Tongue (tissue), 2 donors: ENCODE data around the gene RNF225. TPM values are rescaled to one million over a fixed set of nuclear protein-coding genes. Genes with fewer than 3 reads are reported as not detected.
"Not testable (repeated sequence)": the region's sequence is repeated elsewhere in the genome, so short reads cannot be mapped to it uniquely, and the experiment has no call there.

Experiments used
- DNase-seq: peaks from one replicate; pipeline ENCODE4 v3.0.0-alpha.2; 2015
- total RNA-seq: library from RNA; depleted of rRNA; stranded (reverse); fragments of >200 nt; gene quantifications from one replicate; pipeline ENCODE4 v1.2.3, GENCODE V29; 2014

RNF225 gene
- total RNA-seq, 1 donor from 2014 or later, result not detected

GRCh38 chr19:58362272-58362994 is 33.0 kb upstream of the RNF225 start, which contains the start of gene ZNF497:
Gene ZNF497, minus strand, starts transcription at chr19:58362751. Its CDS starts 5,116 bp downstream, at chr19:58357635.
- peak; percentile 98 for DNase-seq

DNA sequence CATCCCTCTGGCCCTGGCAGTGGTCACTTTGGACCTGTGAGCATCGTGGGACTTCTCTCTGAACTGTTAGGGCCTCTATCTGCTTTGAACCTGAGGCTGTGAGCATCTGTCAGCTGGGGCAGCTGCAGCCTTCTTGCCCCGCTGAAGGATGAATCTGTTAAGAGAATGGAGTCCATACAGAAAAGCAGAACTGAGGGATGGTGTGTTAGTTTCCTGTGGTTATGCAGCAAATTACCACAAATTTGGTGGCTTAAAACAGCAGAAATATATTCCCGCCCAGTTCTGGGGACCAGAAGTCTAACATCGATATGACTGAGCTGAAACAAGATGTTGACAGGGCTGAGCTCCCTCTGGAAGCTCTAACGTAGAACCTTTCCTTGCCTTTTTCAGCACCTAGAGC is 31.3 kb upstream of the RNF225 start:
- no peak for DNase-seq

DNA sequence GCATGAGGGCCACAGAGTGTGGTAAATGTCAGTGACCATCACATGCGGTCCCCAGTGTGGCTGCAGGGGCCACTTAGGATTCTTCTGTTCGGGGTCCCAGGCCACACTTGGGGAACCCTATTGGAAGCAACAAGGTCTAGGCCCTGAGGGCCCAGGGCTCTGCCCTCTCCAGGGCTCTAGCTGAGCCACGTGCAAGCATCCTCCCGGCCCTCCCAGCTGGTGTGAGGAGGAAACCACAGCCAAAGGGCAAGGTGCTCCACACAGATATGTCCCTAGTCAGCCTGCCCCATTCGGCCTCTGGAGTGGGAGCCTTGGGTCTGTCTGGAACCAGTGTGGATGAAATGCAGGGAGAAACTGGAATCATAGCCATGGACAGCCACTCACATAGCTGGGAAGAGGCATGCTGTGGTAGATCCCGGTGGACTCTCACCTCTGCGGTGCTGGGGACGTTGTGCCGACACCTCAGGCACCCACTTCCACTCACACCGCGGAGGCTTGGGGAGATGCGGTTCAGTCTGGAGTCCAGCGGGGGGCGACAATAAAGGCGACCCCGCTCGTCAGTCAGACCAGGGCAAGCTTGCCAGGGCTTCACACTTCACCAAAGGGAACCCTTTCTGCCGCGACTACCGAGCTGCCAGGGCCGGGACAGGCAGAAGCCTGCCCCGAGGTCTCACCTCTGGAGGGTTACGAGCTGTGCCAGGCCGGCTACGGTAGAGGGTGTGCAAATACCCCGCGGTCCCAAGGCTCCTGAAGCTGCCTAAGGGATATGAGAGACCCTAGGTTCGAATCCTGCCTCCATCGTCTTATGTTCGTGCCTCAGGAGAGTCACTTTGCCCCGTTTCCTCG is 28.6 kb upstream of the RNF225 start:
- no peak for DNase-seq

- no peak for DNase-seq
Observed at GRCh38 chr19:58367698-58368454, 27.6 kb upstream of the RNF225 start.

GRCh38 chr19:58368561-58369360 is 26.7 kb upstream of the RNF225 start:
- no peak for DNase-seq

GRCh38 chr19:58372311-58373133 is 22.9 kb upstream of the RNF225 start:
- DNase-seq, result no peak

DNA sequence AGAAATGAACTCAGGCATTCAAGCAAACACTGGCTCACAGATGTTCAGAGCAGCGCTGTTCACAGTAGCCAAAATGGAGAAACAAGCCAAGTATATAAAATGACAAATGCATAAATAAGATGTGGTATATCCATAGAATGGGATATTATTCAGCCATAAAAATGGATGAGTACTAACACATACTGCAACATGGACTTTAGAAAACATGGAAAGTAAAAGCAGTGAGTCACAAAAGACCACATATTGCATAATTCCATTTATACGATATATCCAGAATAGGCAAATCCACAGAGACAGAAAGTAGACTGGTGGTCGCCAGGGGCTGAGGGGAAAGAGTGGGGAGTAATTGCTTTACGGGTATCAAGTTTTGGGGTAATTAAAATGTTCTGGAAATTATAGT is 21.3 kb upstream of the RNF225 start:
- no peak for DNase-seq

- DNase-seq, result not testable (repeated sequence)
Observed at GRCh38 chr19:58376724-58377123, 18.7 kb upstream of the RNF225 start.

DNA sequence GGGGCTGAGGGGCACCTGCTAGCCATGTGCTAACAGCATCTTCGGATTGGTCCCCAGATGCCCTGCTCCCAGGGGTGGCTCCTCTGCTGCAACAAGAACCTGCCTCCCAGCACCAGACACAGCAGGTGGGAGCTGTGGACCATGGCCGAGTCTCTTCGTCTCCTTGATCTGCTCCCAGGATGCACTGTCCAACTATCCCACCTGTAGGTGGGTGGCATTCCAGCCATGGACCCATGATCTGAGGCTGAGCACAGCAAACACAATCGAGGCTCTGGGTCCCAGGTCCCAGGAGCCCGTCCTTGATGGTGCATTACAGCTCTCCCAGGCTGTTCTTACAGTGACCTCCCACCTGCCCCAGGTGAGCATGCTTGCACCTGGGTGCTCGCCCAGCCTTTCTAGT is 16.2 kb upstream of the RNF225 start:
- no peak for DNase-seq

- no peak for DNase-seq
Observed at GRCh38 chr19:58380037-58380661, 15.3 kb upstream of the RNF225 start.

DNA sequence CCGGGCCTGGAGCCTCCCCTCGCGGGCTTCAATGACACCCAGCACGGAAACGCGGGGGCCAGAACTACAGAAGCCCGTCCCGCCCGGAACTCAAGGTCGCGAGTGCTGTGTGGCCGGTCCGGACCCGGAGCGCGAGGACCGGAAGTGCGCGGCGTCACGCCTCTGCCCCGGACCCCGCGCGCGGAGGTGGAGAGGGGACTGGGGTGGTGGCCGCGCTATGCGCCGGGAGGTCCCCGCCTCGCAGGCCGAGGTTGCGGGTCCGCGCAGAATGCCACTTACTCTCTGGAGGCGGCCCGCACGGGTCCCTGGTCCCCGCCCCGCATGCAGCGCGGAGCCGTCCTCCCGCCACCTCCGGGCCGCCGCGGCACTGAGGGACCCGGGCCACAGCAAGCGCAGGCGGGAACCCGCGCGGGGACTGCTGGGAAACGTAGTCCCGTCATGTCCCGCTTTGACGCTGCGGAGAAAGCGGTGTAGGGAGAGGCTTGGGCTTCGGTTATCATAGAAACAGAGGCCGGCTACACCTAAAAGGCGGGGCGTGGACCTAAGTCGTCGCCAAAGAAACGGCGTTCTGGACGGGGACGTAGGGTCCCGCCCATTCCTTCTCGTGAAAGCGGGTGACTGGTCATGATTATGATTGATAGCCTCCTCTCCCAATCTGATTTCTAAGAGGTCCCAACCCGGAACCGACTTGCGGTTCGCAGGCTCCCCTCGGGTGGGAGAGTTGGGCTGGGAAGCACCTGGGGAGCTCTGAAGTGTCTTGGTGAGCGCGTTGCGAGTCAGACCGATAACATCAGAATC is 14.6 kb upstream of the RNF225 start, which contains the start of gene ZNF837:
Gene ZNF837, minus strand, starts transcription at position 369 of the 798 bp plus-strand sequence. CDS start 11,698 bp downstream, outside the sequence.
- peak; percentile 100 for DNase-seq

DNA sequence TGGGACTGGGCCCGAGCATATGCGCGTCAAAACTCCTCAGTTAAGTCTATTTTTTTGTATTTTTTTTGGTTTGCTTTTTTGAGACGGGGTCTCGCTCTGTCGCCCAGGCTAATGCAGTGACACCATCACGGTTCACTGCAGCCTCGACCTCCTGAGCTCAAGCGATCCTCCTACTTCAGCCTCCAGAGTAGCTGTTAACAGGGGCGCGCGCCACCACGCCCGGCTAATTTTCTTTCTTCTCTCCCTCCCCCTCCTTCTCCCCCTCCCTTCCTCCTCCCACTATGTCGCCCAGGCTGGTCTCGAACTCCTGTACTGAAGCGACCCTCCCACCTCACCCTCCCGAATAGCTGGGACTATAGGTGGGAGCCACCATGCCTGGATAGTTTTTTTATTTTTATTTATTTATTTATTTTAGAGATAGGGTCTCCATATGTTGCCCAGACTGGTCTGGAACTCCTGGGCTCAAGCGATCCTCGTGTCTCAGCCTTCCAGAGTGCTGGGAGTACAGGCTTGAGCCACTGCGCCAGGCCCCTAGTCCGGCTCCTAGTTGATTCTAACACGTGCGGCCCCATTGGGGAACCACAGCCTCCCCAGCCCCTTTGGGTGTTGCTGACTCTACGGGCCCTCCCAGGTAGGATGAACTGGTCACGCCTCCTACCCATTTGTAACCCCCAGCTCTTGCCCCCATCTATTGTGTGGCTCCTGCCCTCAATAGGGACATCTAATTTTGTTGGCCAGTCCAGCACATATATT is 13.8 kb upstream of the RNF225 start:
- no peak for DNase-seq

DNA sequence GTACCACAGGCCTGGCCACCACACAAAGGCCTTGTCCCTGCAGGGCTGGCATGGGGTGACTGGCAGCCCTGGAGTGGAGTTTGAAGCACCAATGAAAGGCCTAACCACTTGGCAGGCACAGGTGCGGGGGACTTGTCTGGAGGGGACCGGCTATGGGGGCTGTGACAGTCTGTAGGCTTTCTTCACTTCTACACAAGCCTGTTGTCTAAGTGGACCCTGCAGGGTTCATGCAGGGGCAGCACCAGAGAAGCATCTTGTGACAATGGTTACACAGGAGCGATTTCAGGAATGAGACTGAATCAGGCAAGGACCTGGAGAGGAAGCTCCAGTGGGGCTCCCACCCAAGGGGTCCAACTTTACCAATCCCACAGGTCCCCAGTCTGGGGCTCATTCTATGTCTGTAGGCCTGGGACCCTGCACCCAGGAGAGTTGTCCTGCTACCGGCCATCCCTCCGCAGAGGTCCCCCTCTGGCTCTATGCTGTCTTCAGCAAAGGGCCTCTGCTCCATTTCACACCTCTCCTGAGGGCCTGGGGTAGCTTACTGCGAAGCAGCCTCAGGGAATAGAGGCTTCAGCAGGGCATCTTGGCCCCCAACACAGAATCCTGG is 12.4 kb upstream of the RNF225 start:
- no peak for DNase-seq

GRCh38 chr19:58385313-58385890 is 10.1 kb upstream of the RNF225 start:
- no peak for DNase-seq

- no peak for DNase-seq
Observed at GRCh38 chr19:58385891-58386575, 9.4 kb upstream of the RNF225 start.

- DNase-seq, result peak; percentile 99
Observed at GRCh38 chr19:58386576-58387337, 8.7 kb upstream of the RNF225 start, which contains the start of gene RPS5. Gene RPS5, plus strand, starts transcription at chr19:58387269. Its CDS starts 869 bp downstream, at chr19:58388138.
